ENCODE data around the gene DCDC2C. TPM values are rescaled to one million over a fixed set of nuclear protein-coding genes. Genes with fewer than 3 reads are reported as not detected.
A peak's percentile ranks its signal among the peaks of the same experiment; 100 is the strongest.

Gene DCDC2C
- total RNA-seq, 1 donor from 2014 or later = not detected

DNA sequence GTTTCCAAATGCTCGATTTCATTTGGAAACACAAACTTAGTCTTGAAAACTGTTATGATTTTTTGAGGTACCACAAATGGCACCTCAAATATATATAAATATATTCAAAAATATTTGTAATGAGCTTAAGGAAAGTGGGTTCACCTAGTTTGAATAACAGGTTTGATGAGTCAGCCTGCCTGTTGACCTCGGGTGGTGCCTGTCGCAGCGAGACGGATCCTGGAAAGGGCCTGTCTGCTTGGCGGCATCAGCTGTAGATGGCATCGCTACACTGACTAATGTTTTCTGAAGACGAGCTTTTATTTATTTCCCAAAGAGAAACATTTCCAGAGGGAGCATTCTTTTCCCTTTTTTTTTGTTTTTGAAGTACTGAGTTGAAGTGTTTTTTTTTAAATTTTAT is 38.5 kb upstream of the DCDC2C start:
- H3K36me3 Mint-ChIP-seq = no peaks in the 10 kb centered on the region
- H3K4me3 Mint-ChIP-seq = no peak overlapping the region
- H3K27ac Mint-ChIP-seq = no peak overlapping the region
- no peaks in the 10 kb centered on the region for H3K27me3 Mint-ChIP-seq
- no peaks in the 10 kb centered on the region for H3K9me3 Mint-ChIP-seq
- H3K4me1 Mint-ChIP-seq (ENCODE audit: unreplicated experiment) = peaks cover 3% of the 10 kb centered on the region
- DNase-seq (ENCODE audit: extremely low spot score, unreplicated experiment) = peak; percentile 15
- TF ChIP-seq, protein P1, sequence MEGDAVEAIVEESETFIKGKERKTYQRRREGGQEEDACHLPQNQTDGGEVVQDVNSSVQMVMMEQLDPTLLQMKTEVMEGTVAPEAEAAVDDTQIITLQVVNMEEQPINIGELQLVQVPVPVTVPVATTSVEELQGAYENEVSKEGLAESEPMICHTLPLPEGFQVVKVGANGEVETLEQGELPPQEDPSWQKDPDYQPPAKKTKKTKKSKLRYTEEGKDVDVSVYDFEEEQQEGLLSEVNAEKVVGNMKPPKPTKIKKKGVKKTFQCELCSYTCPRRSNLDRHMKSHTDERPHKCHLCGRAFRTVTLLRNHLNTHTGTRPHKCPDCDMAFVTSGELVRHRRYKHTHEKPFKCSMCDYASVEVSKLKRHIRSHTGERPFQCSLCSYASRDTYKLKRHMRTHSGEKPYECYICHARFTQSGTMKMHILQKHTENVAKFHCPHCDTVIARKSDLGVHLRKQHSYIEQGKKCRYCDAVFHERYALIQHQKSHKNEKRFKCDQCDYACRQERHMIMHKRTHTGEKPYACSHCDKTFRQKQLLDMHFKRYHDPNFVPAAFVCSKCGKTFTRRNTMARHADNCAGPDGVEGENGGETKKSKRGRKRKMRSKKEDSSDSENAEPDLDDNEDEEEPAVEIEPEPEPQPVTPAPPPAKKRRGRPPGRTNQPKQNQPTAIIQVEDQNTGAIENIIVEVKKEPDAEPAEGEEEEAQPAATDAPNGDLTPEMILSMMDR (conservative IDR thresholded peaks at IDR 0.05) = no peak

DNA sequence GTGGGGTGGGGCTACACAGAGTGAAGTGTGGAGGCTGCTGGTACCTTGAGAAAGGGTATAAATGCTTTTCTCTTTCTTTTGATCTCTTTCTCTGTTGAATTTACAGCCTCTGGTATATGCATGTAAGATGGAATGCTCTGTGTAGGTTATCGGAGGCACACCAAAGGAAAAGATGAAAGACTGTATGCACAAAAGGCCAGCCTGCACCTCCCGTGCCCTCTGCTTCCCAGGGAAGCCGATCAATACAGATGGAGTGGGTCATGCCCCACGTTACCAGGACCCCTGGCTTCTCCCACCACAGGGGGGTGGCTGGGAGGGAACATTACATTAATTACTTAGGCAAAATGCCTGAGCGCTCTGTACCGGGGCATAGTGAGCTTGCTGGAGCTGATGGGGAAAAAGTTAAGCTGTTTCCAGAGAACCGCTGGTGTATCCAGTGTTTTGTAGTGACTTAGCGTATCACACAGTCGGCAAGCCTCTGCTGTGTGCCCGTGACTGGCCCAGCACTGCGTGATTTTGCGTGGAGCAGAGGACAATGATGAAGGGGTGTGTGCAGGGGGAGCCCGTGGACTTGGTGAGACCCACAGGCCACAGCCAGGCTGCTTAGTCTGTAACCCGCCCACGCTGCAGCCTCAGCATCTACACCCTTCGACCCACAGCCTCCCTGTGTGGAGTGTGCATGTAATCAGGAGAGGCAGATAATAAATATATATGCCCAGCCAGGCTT is 37.3 kb upstream of the DCDC2C start:
- H3K27ac Mint-ChIP-seq = peak overlapping the region; percentile 56

DNA sequence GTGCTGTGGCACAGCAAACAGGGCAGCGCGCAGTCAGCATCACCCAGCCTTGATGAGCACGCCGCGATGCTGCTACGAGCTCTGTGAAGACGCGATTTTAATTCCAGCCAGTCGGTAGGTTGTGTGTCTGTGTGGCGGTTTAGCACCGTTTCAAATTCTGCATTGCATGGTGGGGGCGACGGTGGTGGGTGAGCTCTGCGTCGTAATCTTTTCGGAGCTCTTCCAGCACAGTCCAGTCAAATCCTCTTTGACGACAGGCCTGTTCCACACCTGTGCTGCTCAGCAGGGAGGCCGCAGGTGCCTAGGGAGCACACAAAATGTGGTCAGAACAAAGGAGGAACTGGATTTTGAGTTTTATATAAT is 36.8 kb upstream of the DCDC2C start:
- H3K4me3 Mint-ChIP-seq = no peak overlapping the region
- TF ChIP-seq, protein P1 (conservative IDR thresholded peaks at IDR 0.05) = no peak
- H3K36me3 Mint-ChIP-seq = no peaks in the 10 kb centered on the region
- H3K27me3 Mint-ChIP-seq = no peaks in the 10 kb centered on the region
- H3K9me3 Mint-ChIP-seq = no peaks in the 10 kb centered on the region
- H3K27ac Mint-ChIP-seq = no peak overlapping the region
- peak; percentile 34 for DNase-seq (ENCODE audit: extremely low spot score, unreplicated experiment)
- H3K4me1 Mint-ChIP-seq (ENCODE audit: unreplicated experiment) = no peaks in the 10 kb centered on the region

More for the DNA sequence above, 37.3 kb upstream of the DCDC2C start:
- peak; percentile 44 for DNase-seq (ENCODE audit: extremely low spot score, unreplicated experiment)
- TF ChIP-seq, protein P1 (conservative IDR thresholded peaks at IDR 0.05) = no peak
- Mint-ChIP-seq H3K4me1 (ENCODE audit: unreplicated experiment) (no peaks in the 10 kb centered on the region), H3K9me3 (no peaks in the 10 kb centered on the region), H3K27me3 (no peaks in the 10 kb centered on the region), H3K4me3 (no peak overlapping the region), H3K36me3 (no peaks in the 10 kb centered on the region)

DNA sequence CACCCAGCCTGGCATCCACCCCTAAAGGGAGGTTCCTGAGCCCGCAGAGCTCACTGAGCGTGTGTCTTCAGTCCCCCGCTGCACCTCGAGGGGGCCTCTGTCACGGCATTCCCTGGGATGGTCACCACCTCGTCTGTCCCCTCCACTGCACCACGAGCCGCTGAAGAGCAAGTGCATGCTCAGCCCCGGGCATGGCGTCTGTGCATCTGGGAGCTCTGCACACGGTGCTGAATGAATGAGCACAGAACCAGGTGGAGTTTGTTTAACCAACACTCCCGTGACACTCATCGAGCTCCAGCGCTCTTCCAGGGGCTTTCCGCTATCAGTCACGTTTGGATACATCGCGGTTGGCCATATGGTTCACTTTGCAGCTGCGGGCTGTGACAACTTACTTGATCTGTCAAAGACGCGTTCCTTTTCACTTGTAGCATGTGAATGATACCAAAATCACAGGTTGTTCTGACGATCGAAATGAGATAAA is 36.2 kb upstream of the DCDC2C start:
- H3K4me1 Mint-ChIP-seq (ENCODE audit: unreplicated experiment) = no peaks in the 10 kb centered on the region
- H3K4me3 Mint-ChIP-seq = no peak overlapping the region
- no peak overlapping the region for H3K27ac Mint-ChIP-seq
- no peaks in the 10 kb centered on the region for H3K27me3 Mint-ChIP-seq
- H3K9me3 Mint-ChIP-seq = no peaks in the 10 kb centered on the region
- peak; percentile 49 for DNase-seq (ENCODE audit: extremely low spot score, unreplicated experiment)
- no peaks in the 10 kb centered on the region for H3K36me3 Mint-ChIP-seq
- TF ChIP-seq, protein P1 (conservative IDR thresholded peaks at IDR 0.05) = no peak

DNA sequence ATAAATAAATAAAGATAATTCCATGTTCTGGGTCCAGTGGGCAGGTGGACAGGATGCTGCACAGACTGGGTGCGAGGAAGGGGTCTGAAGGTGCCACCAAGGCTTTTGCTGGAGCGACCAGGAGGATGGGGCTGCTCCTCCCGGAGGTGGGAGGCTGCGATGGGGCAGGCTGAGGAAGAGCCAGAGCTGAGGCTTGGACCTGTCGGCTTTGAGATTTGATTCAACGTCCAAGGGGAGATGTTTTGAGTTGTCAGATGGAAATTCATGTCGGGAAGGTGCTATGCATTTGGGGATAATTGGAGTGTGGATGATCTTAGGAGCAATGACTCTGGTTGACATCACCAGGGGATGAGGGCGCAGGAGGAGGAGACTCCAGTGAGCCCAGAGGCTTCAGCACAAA is 33.7 kb upstream of the DCDC2C start:
- no peaks in the 10 kb centered on the region for H3K36me3 Mint-ChIP-seq
- TF ChIP-seq, protein P1 (conservative IDR thresholded peaks at IDR 0.05) = no peak
- no peak overlapping the region for H3K4me3 Mint-ChIP-seq
- H3K27ac Mint-ChIP-seq = no peak overlapping the region
- H3K4me1 Mint-ChIP-seq (ENCODE audit: unreplicated experiment) = no peaks in the 10 kb centered on the region
- peak; percentile 39 for DNase-seq (ENCODE audit: extremely low spot score, unreplicated experiment)
- H3K27me3 Mint-ChIP-seq = peaks cover 3% of the 10 kb centered on the region
- no peaks in the 10 kb centered on the region for H3K9me3 Mint-ChIP-seq
